ENCODE results near the gene LAPTM4A. TPM values are rescaled to one million over a fixed set of nuclear protein-coding genes. Genes with fewer than 3 reads are reported as not detected.

LAPTM4A gene
- total and polyA plus RNA-seq, 2 experiments from 2014 or later, result 255 to 455 TPM

DNA sequence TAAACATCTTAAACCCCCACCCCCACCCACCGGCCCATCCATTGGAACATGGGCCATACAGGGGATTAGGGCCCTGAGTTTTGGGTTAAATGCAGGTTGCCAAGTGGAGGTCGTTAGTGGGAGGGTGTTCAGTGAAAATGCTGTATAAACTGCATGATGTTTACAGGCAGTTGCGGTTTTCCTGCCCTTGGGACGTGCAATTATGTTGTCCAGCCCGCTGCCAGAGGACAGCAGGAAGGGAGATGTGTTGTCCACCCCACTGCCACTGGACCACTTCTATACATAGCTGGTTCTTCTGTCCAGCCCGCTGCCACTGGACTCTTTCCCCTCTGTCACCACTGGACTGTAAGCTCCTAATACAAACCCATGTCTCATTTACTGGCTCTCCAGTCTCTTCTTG, 2.7 kb upstream of the LAPTM4A start:
- TF ChIP-seq EZH2 (IDR thresholded peaks at IDR 0.05; ENCODE audit: borderline replicate concordance) (no peak), EZH2phosphoT487 (IDR thresholded peaks at IDR 0.05; ENCODE audit: low read depth, severe bottlenecking, unreplicated experiment) (no peak)
- TF ChIP-seq, protein P1, sequence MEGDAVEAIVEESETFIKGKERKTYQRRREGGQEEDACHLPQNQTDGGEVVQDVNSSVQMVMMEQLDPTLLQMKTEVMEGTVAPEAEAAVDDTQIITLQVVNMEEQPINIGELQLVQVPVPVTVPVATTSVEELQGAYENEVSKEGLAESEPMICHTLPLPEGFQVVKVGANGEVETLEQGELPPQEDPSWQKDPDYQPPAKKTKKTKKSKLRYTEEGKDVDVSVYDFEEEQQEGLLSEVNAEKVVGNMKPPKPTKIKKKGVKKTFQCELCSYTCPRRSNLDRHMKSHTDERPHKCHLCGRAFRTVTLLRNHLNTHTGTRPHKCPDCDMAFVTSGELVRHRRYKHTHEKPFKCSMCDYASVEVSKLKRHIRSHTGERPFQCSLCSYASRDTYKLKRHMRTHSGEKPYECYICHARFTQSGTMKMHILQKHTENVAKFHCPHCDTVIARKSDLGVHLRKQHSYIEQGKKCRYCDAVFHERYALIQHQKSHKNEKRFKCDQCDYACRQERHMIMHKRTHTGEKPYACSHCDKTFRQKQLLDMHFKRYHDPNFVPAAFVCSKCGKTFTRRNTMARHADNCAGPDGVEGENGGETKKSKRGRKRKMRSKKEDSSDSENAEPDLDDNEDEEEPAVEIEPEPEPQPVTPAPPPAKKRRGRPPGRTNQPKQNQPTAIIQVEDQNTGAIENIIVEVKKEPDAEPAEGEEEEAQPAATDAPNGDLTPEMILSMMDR (IDR thresholded peaks at IDR 0.05; ENCODE audit: poor library complexity), result no peak

DNA sequence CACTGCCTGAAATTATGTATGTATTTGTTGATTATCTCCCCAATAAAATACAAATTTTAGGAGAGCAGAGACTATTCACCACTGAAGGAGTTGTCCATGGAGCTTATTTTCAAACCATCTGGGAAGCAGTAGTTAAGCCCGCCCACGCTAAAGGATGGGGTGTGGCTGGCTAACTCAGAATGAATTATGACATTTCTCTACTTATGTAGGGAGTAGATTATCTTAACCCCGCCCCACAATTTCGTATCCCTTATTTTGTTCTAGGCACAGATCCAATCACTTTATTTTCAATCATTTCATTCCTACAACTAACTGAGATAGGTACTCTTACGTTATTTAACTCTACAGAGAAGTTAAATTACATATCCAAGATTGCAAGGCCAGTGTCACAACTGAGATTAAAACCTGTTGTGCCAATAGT, 1.4 kb upstream of the LAPTM4A start:
- H3K4me1 ChIP-seq (ENCODE audit: insufficient read depth), result peaks cover 18% of the 10 kb centered on the region
- no peaks in the 10 kb centered on the region for H3K9me2 ChIP-seq (replicated peaks; ENCODE audit: insufficient read depth)
- TF ChIP-seq, protein P1 (IDR thresholded peaks at IDR 0.05; ENCODE audit: poor library complexity), result no peak
- TF ChIP-seq EZH2 (IDR thresholded peaks at IDR 0.05; ENCODE audit: borderline replicate concordance) (no peak), EZH2phosphoT487 (IDR thresholded peaks at IDR 0.05; ENCODE audit: low read depth, severe bottlenecking, unreplicated experiment) (no peak)
- no peak overlapping the region for H2AFZ ChIP-seq
- peaks cover 26% of the 10 kb centered on the region for H4K20me1 ChIP-seq (ENCODE audit: insufficient read depth, poor library complexity, severe bottlenecking)
- WGBS (ENCODE audit: low lambda C conversion rate, missing lambda C conversion rate), result 24% methylated on average over 5 of the region's 5 CpGs
- H3K79me2 ChIP-seq, result peaks cover 33% of the 10 kb centered on the region
- no peaks in the 10 kb centered on the region for H3K9me3 ChIP-seq (ENCODE audit: low read depth)
- H3K36me3 ChIP-seq (replicated peaks; ENCODE audit: insufficient read depth, low read depth), result no peaks in the 10 kb centered on the region
- H3K4me2 ChIP-seq, result peak overlapping the region; percentile 74
- no peaks in the 10 kb centered on the region for H3K27me3 ChIP-seq
- DNase-seq (ENCODE audit: low spot score), result peak; percentile 84
- peak overlapping the region; percentile 7 for H3K4me3 ChIP-seq
- H3K27ac ChIP-seq, result peak overlapping the region; percentile 95

More for the DNA sequence above, 2.7 kb upstream of the LAPTM4A start:
- H4K20me1 ChIP-seq (ENCODE audit: insufficient read depth, poor library complexity, severe bottlenecking), result peaks cover 14% of the 10 kb centered on the region
- peaks cover 20% of the 10 kb centered on the region for H3K79me2 ChIP-seq
- H3K36me3 ChIP-seq (replicated peaks; ENCODE audit: insufficient read depth, low read depth), result no peaks in the 10 kb centered on the region
- 79% methylated on average over 6 of the region's 6 CpGs for WGBS (ENCODE audit: low lambda C conversion rate, missing lambda C conversion rate)
- no peak overlapping the region for H3K4me3 ChIP-seq
- H3K4me2 ChIP-seq, result no peak overlapping the region
- no peak overlapping the region for H2AFZ ChIP-seq
- DNase-seq (ENCODE audit: low spot score), result no peak
- H3K9me3 ChIP-seq (ENCODE audit: low read depth), result no peaks in the 10 kb centered on the region
- H3K27me3 ChIP-seq, result no peaks in the 10 kb centered on the region
- peaks cover 6% of the 10 kb centered on the region for H3K4me1 ChIP-seq (ENCODE audit: insufficient read depth)
- H3K27ac ChIP-seq, result no peak overlapping the region
- no peaks in the 10 kb centered on the region for H3K9me2 ChIP-seq (replicated peaks; ENCODE audit: insufficient read depth)

DNA sequence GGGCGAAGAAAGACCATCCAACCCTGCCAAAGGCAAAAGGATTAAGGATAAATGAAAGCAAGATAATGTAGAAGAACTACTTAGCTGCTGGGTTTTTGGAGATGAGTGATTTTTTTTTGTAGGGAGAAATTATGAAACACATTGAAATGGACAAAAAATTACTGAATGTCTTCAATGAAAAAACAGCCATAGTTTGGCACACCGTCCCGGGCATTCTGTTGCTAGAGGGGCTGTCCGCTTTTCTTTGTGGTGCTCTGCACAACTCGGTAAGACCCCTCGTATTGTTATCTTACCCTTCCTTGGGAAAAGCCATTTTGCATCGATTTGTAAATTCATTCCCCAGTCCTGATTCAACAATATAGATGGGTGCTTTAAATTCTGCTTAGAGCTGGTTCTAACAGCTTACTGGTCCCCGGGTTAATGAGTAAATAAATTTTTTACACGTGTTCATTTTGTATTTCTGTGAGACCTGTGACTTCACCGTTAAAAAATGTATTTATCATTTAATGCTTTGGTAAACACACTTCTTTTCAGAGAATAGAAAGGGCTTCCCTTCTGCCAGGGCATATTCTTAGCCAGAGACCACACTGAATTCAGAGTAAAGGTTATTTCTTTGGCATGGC, 912 bp upstream of the LAPTM4A start:
- TF ChIP-seq EZH2phosphoT487 (IDR thresholded peaks at IDR 0.05; ENCODE audit: low read depth, severe bottlenecking, unreplicated experiment) (no peak), EZH2 (IDR thresholded peaks at IDR 0.05; ENCODE audit: borderline replicate concordance) (no peak)
- TF ChIP-seq, protein P1 (IDR thresholded peaks at IDR 0.05; ENCODE audit: poor library complexity), result no peak
- H3K4me3 ChIP-seq, result peak overlapping the region; percentile 7
- 3% methylated on average over 10 of the region's 10 CpGs for WGBS (ENCODE audit: low lambda C conversion rate, missing lambda C conversion rate)

More for the DNA sequence above, 912 bp upstream of the LAPTM4A start:
- Histone ChIP-seq H2AFZ (peak overlapping the region; percentile 1), H4K20me1 (ENCODE audit: insufficient read depth, poor library complexity, severe bottlenecking) (peaks cover 30% of the 10 kb centered on the region), H3K36me3 (replicated peaks; ENCODE audit: insufficient read depth, low read depth) (no peaks in the 10 kb centered on the region), H3K79me2 (peaks cover 36% of the 10 kb centered on the region), H3K27ac (peak overlapping the region; percentile 95), H3K9me3 (ENCODE audit: low read depth) (no peaks in the 10 kb centered on the region), H3K4me1 (ENCODE audit: insufficient read depth) (peaks cover 20% of the 10 kb centered on the region), H3K4me2 (peak overlapping the region; percentile 74), H3K27me3 (no peaks in the 10 kb centered on the region), H3K9me2 (replicated peaks; ENCODE audit: insufficient read depth) (no peaks in the 10 kb centered on the region)
- peak; percentile 46 for DNase-seq (ENCODE audit: low spot score)
